NCI-H460 (cell line): ENCODE measurements around the gene MFSD6. TPM values are rescaled to one million over a fixed set of nuclear protein-coding genes. Genes with fewer than 3 reads are reported as not detected.
A peak's percentile ranks its signal among the peaks of the same experiment; 100 is the strongest.
"Not testable (repeated sequence)": the region's sequence is repeated elsewhere in the genome, so short reads cannot be mapped to it uniquely, and the experiment has no call there.

Experiments
- DNase-seq: peaks from one replicate; pipeline ENCODE4 v3.0.0-alpha.2; 2016; ENCODE audit warnings: low read depth; ENCODE audit errors: extremely low read depth
- polyA plus RNA-seq: library from polyadenylated mRNA; depleted of rRNA; stranded (reverse); fragments of >200 nt; gene quantifications from 2 replicates; pipeline ENCODE4 v1.2.3, GENCODE V29; 2014; cell fraction: nucleus; rRNA removed
- total RNA-seq: library from RNA; depleted of rRNA; stranded (reverse); fragments of >200 nt; shearing (Covaris generic); gene quantifications from 2 replicates; pipeline ENCODE4 v1.2.3, GENCODE V29; 2014; rRNA removed

The MFSD6 gene
- total RNA-seq: 23.0 and 28.4 TPM in 2 replicates
- polyA plus RNA-seq: 2.7 and 13.8 TPM in 2 replicates

- DNase-seq: peak; percentile 27
Observed at GRCh38 chr2:190407662-190408537, at the start of gene MFSD6. MFSD6 (plus strand) TSS chr2:190408355; CDS start chr2:190436030, 27,675 bp downstream.

DNA sequence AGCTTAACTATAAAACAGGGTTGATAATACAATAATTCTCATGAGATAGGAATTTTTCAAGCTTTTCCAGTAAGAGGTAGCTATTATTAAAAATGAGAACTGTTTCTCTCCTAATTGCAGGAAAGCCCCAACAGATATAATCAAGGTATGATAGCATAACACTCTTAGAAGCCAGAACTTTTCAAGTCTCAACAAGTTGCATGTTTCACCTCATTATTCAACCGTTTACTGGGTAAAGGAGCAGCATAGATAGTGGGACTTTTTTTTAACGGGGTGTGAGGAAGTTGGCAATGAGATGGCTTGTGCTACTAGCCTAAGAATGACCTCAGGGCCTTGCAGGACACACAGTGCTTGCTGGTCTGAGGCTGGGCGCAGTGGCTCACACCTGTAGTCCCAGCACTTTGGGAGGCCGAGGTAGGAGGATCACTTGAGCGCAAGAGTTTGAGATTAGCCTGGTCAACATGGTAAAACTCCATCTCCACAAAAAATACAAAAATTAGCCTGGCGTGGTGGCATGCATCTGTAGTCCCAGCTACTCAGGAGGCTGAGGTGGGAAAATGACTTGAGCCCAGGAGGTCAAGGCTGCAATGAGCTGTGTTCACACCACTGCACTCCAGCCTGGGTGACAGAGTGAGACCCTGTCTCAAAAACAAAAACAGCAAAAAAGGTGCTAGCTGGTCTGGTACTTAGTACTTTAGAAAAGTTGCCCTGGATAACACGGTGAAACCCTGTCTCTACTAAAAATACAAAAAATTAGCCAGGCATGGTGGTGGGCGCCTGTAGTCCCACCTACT is 49.3 kb upstream of the MFSD6 start:
- DNase-seq: not testable (repeated sequence)

DNA sequence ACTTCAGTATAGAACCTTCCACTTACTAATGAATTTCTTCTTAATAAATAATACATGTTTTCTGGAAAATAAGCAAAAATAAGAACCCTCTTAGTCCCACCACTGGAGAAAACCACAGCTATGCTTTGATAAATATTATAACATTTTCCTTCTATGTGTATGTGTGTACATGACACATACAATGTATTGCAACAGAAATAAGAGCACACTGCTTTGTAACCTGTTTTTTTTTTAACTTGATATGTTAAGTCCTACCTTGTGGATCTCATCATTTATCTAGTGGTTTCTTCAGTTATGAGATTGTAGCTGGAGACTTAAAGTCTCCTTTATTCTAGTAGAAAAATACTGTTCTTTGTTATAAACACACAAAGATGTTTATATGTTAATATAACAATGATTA is 47.6 kb upstream of the MFSD6 start:
- DNase-seq: no peak

- no peak for DNase-seq
Observed at GRCh38 chr2:190360965-190361364, 47.2 kb upstream of the MFSD6 start.

DNA sequence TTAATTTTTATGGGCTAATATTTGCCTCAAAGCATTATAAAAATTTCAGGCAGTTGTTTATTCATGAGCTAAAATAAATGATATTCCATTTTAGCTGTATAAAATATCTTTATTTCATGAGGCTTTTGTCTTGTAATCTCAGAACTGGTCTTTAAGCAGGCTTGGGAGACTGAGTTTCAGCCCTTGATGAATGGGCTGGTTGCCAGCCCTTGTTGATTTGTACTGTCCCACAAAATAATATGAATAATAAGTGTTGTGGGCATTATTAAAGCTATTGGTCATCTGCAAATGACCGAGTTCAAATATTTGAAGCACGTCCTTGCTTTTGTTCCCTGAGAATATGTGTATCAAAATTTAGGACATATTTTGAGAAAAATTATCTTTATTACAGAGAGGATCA is 46.6 kb upstream of the MFSD6 start:
- no peak for DNase-seq

DNA sequence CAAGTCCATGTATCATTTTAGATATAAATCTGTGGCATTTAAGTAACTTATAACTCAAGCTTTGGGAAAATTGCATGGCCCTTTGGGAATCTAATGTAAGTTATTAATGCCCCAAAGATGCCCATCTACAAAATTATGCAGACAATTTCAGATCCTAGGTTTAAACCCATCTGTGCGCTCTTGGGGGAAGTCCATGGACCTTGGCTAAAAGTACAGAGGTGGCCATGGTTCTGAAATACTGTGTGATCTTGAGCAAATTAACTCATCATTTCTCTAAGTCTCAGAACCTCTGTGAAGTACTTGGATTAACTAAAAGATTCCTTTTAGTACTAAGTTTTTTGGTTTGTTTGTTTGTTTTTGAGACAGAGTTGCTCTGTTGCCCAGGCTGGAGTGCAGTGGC is 45.3 kb upstream of the MFSD6 start:
- no peak for DNase-seq

DNA sequence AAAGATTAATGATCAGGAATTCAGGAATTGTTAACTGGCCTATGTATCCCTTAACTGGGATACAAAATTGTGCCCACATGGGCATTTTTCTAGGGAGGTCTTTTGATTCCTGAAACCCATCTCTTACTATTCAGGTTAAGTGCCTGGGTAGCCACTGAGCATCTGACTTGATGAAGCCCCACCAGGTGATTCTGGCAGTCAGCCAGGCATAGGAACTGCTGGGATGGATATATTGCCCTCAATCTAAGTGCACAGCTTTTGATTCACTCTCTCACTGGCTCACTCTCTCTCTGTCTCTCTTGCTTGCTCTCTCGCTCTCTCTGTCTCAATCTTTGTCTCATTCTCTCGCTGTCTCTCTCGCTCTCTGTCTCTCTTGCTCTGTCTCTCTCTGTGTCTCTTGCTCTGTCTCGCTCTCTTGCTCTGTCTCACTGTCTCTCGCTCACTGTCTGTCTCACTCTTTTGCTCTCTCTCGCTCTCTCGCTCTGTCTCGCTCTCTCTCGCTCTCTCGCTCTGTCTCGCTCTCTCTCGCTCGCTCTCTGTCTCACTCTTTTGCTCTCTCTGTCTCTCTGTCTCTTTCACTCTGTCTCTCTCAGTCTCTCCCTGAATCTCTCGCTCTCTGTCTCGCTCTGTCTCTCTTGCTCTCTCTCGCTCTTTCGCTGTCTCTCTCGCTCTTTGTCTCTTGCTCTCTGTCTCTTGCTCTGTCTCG is 42.5 kb upstream of the MFSD6 start:
- no peak for DNase-seq

DNA sequence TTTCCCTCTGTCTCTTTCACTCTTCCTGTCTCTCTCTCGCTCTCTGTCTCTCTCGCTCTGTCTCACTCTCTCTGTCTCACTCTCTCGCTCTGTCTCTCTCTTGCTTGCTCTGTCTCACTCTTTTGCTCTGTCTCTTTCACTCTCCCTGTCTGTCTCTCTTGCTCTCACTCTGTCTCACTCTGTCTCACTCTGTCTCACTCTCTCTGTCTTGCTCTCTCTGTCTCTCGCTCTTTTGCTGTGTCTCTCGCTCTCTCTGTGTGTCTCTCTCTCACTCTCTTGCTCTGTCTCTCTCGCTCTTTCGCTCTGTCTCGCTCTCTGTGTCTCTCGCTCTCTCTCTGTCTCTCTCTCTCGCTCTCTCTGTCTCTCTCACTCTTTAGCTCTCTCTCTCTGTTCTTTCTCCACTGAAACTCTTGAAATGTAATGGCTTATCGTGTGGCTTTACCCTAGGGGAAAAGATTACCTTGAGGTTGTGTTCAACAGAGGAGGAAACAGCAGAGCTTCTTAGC is 41.9 kb upstream of the MFSD6 start:
- no peak for DNase-seq

DNA sequence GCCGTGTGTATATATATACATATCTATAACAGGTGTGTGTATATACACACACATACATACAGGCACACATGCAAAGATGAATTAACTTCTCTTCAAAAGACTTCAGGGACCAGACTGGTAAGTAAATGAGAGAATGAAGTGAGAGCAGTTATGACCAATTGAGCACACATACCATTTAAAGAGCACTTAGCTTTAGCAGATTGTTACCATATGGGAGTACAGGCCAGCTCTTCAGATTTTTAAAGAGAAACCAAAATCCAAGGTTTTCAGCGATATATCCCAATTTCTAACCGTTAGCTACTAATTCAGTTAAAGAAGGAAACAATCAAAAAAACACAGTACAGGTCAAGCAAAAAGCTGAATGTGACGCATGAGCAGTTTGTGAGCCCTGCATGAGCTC is 41.1 kb upstream of the MFSD6 start:
- no peak for DNase-seq

DNA sequence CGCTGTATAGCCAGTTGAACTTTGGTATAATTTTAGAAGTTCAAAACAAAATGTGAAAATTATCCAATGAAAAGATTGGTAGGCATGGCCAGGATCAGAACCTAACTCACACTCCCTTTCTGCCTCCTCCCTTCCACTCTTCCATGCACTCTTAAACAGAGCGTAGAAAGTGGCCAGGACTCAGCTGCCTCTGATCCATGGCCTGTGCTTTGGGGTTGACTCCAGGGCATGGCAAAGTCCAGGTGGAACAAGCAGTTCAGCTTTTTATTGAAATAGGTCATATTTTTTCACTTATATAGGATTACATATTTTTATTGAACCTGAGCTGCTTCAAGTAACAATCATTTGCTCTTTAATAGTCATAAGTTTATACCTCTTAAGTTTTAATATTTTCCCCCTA is 38.5 kb upstream of the MFSD6 start:
- no peak for DNase-seq

DNA sequence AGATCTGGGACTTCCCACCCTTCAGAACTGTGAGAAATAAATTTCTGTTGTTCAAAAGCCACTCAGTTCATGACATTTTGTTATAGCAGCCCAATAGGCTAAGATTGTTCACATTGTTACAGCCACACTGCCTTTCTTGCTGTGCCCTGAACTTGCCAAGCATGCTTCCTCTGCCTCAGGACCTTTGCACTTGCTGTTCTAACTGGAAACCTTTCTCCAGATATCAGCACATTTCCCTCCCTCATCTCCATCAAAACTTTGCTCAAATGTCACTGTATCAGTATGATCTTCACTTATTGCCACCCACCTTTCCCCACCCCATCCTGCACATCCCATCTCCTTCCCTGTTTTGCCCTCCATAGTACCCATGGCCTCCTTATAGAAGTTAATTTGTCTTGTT is 32.1 kb upstream of the MFSD6 start:
- no peak for DNase-seq

DNA sequence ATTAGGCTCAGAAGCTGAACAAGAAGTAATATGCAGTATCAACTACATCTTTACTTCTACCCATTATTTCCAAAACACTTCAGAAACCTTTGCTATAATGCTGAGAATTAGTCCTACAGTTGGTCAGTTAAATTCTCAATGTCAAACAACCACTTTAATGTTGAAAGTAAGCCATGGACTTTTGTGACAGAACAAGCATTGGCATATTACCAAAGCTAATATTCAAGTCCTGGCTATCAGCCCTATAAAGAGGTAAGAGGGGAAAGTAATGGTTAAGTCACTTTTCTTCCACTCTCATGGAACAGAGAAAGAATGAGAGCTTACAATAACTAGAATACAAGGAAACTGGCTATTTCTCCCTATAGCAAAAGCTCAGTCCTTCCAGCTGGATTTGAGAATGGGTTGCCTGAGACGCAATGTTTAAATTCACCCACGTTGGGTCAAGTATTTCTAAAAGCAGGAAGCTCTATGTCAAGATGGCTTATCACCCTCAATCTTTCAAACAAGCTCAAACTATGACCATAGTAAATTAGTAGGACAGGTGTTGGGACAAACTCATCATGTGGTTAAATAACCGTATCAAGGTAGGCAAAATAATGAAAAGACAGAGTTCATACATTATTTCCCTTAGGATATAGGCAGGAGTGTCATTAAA is 31.4 kb upstream of the MFSD6 start:
- DNase-seq: no peak

DNA sequence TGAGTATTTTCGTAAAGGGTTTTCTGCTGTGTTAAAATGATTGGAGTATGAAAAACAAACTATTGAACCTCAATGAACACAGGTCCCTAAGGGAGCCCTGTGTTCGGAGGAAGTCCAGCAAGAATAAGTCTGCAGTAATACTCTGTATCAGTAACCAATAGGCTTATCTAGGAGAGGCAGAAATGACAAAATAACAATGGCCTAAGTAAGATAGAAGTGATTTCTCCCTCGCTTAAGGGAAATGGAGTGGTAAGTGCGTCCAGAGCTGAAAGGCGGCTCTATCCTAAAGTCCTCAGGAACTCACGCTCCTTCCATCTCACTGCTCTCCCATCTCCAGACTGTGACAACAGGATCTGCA is 29.3 kb upstream of the MFSD6 start:
- DNase-seq: no peak

GRCh38 chr2:190379249-190379964 is 28.7 kb upstream of the MFSD6 start:
- DNase-seq: no peak

- DNase-seq: no peak
Observed at GRCh38 chr2:190380962-190381412, 27.2 kb upstream of the MFSD6 start.

DNA sequence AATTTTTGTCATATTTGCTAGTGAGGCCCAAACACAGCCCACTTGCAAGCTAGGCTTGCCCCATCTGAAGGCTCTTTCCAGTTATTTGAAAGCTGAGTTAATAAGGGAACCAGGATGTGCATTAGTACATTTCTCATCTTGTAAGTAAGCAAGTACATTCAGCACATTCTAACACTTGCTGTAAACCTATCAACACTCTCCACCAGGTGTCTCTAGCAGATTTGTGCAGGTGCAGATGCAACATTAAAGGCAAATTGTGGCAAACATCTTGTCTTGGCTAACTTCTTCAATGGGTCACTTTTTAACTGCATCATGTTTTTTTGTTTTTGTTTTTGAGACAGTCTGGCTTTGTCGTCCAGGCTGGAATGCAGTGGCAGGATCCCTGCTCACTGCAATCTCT is 25.3 kb upstream of the MFSD6 start:
- peak; percentile 48 for DNase-seq

GRCh38 chr2:190387422-190387821 is 20.7 kb upstream of the MFSD6 start:
- no peak for DNase-seq

GRCh38 chr2:190396271-190396670 is 11.9 kb upstream of the MFSD6 start:
- no peak for DNase-seq

- DNase-seq: no peak
Observed at GRCh38 chr2:190402986-190403603, 5.1 kb upstream of the MFSD6 start.
